ENCODE results near the gene GADD45G.

- TF ChIP-seq GATA3 (IDR thresholded peaks at IDR 0.05; ENCODE audit: low read depth, low read length) (no peak), GATA2 (IDR thresholded peaks at IDR 0.05; ENCODE audit: low read depth, low read length) (no peak)
These were observed 4.0 kb upstream of the GADD45G start for GRCh38 chr9:89600831-89601230.
